GM20000 (cell line): Measurements from ENCODE around the gene NENF.

Experiments
- DNase-seq: peaks from one replicate; pipeline ENCODE4 v3.0.0; 2012; ENCODE audit warnings: low spot score
- CTCF ChIP-seq: IDR thresholded peaks from 2 replicates; pipeline ENCODE4 v1.5.1; 2012; ENCODE audit warnings: mild to moderate bottlenecking, control low read depth; ENCODE audit errors: extremely low read depth, missing control alignments

NENF gene

GRCh38 chr1:212484701-212485570 is 52.2 kb downstream of the NENF start:
- no peak for TF ChIP-seq CTCF
- DNase-seq, result no peak

GRCh38 chr1:212485571-212485912 is 52.8 kb downstream of the NENF start:
- TF ChIP-seq CTCF, result no peak
- DNase-seq, result no peak

- DNase-seq, result no peak
- no peak for TF ChIP-seq CTCF
These were observed 53.3 kb downstream of the NENF start for GRCh38 chr1:212485913-212486618.

GRCh38 chr1:212486619-212486975 is 53.9 kb downstream of the NENF start:
- no peak for DNase-seq
- no peak for TF ChIP-seq CTCF

- DNase-seq, result no peak
- TF ChIP-seq CTCF, result no peak
These were observed 54.6 kb downstream of the NENF start for GRCh38 chr1:212487286-212487685.

- no peak for TF ChIP-seq CTCF
- DNase-seq, result no peak
These were observed 55.2 kb downstream of the NENF start for GRCh38 chr1:212487774-212488435.

- peak; percentile 70 for DNase-seq
- no peak for TF ChIP-seq CTCF
These were observed 55.9 kb downstream of the NENF start for GRCh38 chr1:212488436-212489283.
